ENCODE data around the gene AGBL4. TPM values are rescaled to one million over a fixed set of nuclear protein-coding genes. Genes with fewer than 3 reads are reported as not detected.

Gene AGBL4
- total and polyA plus RNA-seq, 2 of the 13 experiments (the other 11 are each of a cell fraction or from before 2014, with no cell fraction given) = not detected

DNA sequence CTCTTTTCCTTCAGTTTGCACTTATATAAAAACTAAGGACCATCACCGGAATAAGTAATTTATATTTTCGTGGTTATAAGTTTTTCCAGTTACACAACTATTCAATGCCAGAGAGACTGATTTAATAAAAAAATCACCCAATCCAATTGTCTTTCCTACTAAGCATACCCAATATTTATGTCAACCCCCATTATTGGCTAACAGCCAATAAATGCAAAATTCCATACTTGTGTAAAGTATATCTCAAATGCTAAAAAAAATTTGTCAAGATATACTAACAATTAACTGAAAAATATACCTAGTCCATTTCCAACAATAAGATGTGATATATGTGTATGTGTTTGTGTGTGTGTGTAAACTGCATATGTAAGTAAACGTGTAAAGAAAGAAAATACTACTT lies 117.4 kb downstream of the AGBL4 start:
- Histone ChIP-seq H3K9me3 (ENCODE audit: low read length) (peaks cover 68% of the 10 kb centered on the region), H3K36me3 (replicated peaks in 1 of 2; ENCODE audit: control insufficient read depth in 1 of 2, insufficient read depth in 2 of 2, low read length in 2 of 2) (no peaks in the 10 kb centered on the region), H3K9ac (ENCODE audit: insufficient read depth, low read depth, low read length) (no peak overlapping the region), H3K27me3 (ENCODE audit: control insufficient read depth in 1 of 2, insufficient read depth in 2 of 2, low read length in 2 of 2) (no peaks in the 10 kb centered on the region), H3K4me1 (ENCODE audit: insufficient read depth, low read length) (no peaks in the 10 kb centered on the region), H3K4me3 (replicated peaks in 1 of 3; ENCODE audit: insufficient read depth in 1 of 3, low read depth in 2 of 3, low read length in 3 of 3) (no peak overlapping the region), H2AFZ (ENCODE audit: low read length) (no peak overlapping the region), H3K79me2 (ENCODE audit: insufficient read depth, low read length) (no peaks in the 10 kb centered on the region), H3K27ac (ENCODE audit: extremely low read length, insufficient read depth, low read length) (no peak overlapping the region), H4K20me1 (ENCODE audit: insufficient read depth, low read length) (no peaks in the 10 kb centered on the region), H3K4me2 (ENCODE audit: low read depth, low read length) (no peak overlapping the region)
- DNase-seq (ENCODE audit: low spot score) (no peak), ATAC-seq (no peak), FAIRE-seq (no peak)
- WGBS (ENCODE audit: low lambda C conversion rate) = 3% methylated on average over 3 of the region's 3 CpGs
- no peak for TF ChIP-seq RCOR2 (CRISPR knock-in tag; IDR thresholded peaks at IDR 0.05)
- TF ChIP-seq ZNF253 (CRISPR knock-in tag; IDR thresholded peaks at IDR 0.05; ENCODE audit: borderline replicate concordance) = no peak
- TF ChIP-seq, protein P1, sequence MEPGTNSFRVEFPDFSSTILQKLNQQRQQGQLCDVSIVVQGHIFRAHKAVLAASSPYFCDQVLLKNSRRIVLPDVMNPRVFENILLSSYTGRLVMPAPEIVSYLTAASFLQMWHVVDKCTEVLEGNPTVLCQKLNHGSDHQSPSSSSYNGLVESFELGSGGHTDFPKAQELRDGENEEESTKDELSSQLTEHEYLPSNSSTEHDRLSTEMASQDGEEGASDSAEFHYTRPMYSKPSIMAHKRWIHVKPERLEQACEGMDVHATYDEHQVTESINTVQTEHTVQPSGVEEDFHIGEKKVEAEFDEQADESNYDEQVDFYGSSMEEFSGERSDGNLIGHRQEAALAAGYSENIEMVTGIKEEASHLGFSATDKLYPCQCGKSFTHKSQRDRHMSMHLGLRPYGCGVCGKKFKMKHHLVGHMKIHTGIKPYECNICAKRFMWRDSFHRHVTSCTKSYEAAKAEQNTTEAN (CRISPR knock-in tag; conservative IDR thresholded peaks at IDR 0.05) = no peak
- BruUV-seq (replicated peaks) = no TSS peak
- ChIA-PET POLR2A (no interaction called here), CTCF (ENCODE audit: low intra/inter-chr PET ratio, low total read pairs) (no interaction called here)
- intact Hi-C loops (cut with micrococcal nuclease; ENCODE audit: unreplicated experiment) (no loop called here), in situ Hi-C loops (cut with HindIII; ENCODE audit: extremely low pct_ligation_motif_present, low pct_unique_long_range_greater_than_20kb) (no loop called here)

DNA sequence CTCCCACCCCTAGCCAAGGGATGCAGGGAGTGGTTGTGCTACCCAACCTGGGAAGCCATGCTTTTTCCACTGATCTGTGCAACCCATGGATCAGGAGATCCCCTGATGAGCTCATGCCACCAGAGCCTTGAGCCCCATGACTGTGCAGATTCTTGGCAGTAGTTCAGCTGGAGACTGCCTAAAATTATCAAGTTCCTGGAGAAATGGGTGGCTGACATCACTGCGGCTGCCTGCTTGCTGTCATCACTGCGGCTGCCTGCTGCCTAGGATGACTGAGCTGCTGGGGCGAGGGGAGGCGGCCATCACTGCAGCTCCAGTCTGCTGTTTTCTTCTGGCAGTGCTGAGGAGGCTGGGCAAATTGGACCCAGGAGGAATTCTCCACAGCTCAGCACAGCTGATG lies 159.2 kb downstream of the AGBL4 start:
- H3K36me3 ChIP-seq (replicated peaks in 1 of 2; ENCODE audit: control insufficient read depth in 1 of 2, insufficient read depth in 2 of 2, low read length in 2 of 2) = no peaks in the 10 kb centered on the region
- WGBS (ENCODE audit: low lambda C conversion rate) = 7% methylated on average over 2 of the region's 4 CpGs
- H2AFZ ChIP-seq (ENCODE audit: low read length) = no peak overlapping the region
- ATAC-seq = no peak
- no peaks in the 10 kb centered on the region for H3K27me3 ChIP-seq (ENCODE audit: control insufficient read depth in 1 of 2, insufficient read depth in 2 of 2, low read length in 2 of 2)
- peaks cover 91% of the 10 kb centered on the region for H3K9me3 ChIP-seq (ENCODE audit: low read length)
- CTCF ChIA-PET (ENCODE audit: low intra/inter-chr PET ratio, low total read pairs) = no interaction called here
- H3K4me3 ChIP-seq (replicated peaks in 1 of 3; ENCODE audit: insufficient read depth in 1 of 3, low read depth in 2 of 3, low read length in 3 of 3) = no peak overlapping the region
- no peaks in the 10 kb centered on the region for H3K4me1 ChIP-seq (ENCODE audit: insufficient read depth, low read length)
- H3K79me2 ChIP-seq (ENCODE audit: insufficient read depth, low read length) = no peaks in the 10 kb centered on the region
- in situ Hi-C loops (cut with HindIII; ENCODE audit: extremely low pct_ligation_motif_present, low pct_unique_long_range_greater_than_20kb) (no loop called here), intact Hi-C loops (cut with micrococcal nuclease; ENCODE audit: unreplicated experiment) (no loop called here)
- H4K20me1 ChIP-seq (ENCODE audit: insufficient read depth, low read length) = no peaks in the 10 kb centered on the region
- no peak overlapping the region for H3K27ac ChIP-seq (ENCODE audit: extremely low read length, insufficient read depth, low read length)
- no peak overlapping the region for H3K4me2 ChIP-seq (ENCODE audit: low read depth, low read length)
- POLR2A ChIA-PET = no interaction called here
- no peak overlapping the region for H3K9ac ChIP-seq (ENCODE audit: insufficient read depth, low read depth, low read length)
- no peak for DNase-seq (ENCODE audit: low spot score)
- no TSS peak for BruUV-seq (replicated peaks)
- no peak for FAIRE-seq
- TF ChIP-seq FLYWCH1 (CRISPR knock-in tag; IDR thresholded peaks at IDR 0.05) (no peak), ZNF292 (CRISPR knock-in tag; IDR thresholded peaks at IDR 0.05; ENCODE audit: borderline replicate concordance, low read depth) (no peak), ATRX (CRISPR knock-in tag; IDR thresholded peaks at IDR 0.05; ENCODE audit: borderline replicate concordance) (no peak), ZNF766 (CRISPR knock-in tag; IDR thresholded peaks at IDR 0.05; ENCODE audit: borderline replicate concordance) (no peak), AHR (CRISPR knock-in tag; IDR thresholded peaks at IDR 0.05) (no peak), BHLHE40 (IDR thresholded peaks at IDR 0.05; ENCODE audit: low read length) (no peak)
- TF ChIP-seq, protein P2, sequence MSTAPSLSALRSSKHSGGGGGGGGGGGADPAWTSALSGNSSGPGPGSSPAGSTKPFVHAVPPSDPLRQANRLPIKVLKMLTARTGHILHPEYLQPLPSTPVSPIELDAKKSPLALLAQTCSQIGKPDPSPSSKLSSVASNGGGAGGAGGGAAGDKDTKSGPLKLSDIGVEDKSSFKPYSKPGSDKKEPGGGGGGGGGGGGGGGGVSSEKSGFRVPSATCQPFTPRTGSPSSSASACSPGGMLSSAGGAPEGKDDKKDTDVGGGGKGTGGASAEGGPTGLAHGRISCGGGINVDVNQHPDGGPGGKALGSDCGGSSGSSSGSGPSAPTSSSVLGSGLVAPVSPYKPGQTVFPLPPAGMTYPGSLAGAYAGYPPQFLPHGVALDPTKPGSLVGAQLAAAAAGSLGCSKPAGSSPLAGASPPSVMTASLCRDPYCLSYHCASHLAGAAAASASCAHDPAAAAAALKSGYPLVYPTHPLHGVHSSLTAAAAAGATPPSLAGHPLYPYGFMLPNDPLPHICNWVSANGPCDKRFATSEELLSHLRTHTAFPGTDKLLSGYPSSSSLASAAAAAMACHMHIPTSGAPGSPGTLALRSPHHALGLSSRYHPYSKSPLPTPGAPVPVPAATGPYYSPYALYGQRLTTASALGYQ (CRISPR knock-in tag; IDR thresholded peaks at IDR 0.05) = no peak
- TF ChIP-seq, protein P3, sequence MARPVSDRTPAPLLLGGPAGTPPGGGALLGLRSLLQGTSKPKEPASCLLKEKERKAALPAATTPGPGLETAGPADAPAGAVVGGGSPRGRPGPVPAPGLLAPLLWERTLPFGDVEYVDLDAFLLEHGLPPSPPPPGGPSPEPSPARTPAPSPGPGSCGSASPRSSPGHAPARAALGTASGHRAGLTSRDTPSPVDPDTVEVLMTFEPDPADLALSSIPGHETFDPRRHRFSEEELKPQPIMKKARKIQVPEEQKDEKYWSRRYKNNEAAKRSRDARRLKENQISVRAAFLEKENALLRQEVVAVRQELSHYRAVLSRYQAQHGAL (CRISPR knock-in tag; IDR thresholded peaks at IDR 0.05; ENCODE audit: not compliant biosample characterization) = no peak
- TF ChIP-seq, protein P4, sequence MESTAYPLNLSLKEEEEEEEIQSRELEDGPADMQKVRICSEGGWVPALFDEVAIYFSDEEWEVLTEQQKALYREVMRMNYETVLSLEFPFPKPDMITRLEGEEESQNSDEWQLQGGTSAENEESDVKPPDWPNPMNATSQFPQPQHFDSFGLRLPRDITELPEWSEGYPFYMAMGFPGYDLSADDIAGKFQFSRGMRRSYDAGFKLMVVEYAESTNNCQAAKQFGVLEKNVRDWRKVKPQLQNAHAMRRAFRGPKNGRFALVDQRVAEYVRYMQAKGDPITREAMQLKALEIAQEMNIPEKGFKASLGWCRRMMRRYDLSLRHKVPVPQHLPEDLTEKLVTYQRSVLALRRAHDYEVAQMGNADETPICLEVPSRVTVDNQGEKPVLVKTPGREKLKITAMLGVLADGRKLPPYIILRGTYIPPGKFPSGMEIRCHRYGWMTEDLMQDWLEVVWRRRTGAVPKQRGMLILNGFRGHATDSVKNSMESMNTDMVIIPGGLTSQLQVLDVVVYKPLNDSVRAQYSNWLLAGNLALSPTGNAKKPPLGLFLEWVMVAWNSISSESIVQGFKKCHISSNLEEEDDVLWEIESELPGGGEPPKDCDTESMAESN (CRISPR knock-in tag; conservative IDR thresholded peaks at IDR 0.05) = no peak
